GM12878 (cell line): ENCODE measurements around the gene ARHGAP15. TPM values are rescaled to one million over a fixed set of nuclear protein-coding genes. Genes with fewer than 3 reads are reported as not detected.

ENCODE experiments used
- ATAC-seq: fragments of 200-7000 bp; cut with Tn5 transposase; 3 replicates; pipeline ENCODE4 v1.9.1; 2020; ENCODE audit warnings: mild to moderate bottlenecking, moderate library complexity
- BruUV-seq: library from RNA; stranded (reverse); fragments of 400-500 nt; replicated peaks from 2 replicates; lab custom pipeline; 2021; lab: Mats Ljungman, UMichigan
- CTCF ChIA-PET: fragments of 300-600 bp; sonication (Branson Sonifier 250); formaldehyde crosslinking; extraction: SDS; loops from one replicate; lab custom pipeline; 2021; ENCODE audit warnings: inconsistent platforms; lab: Yijun Ruan, JAX
- POLR2A ChIA-PET: fragments of 350-600 bp; formaldehyde crosslinking; extraction: SDS; loops from one replicate; lab custom pipeline; 2021; ENCODE audit warnings: inconsistent platforms; lab: Charles Lee
- RAD21 ChIA-PET: fragments of 300-600 bp; sonication (Branson Sonifier 250); formaldehyde crosslinking; loops from one replicate; lab custom pipeline; 2023; ENCODE audit warnings: antibody characterized with exemption; ENCODE audit not compliant: unreplicated experiment; lab: Charles Lee
- SMC1A ChIA-PET: fragments of 300-600 bp; sonication (Branson Sonifier 250); formaldehyde crosslinking; loops from one replicate; lab custom pipeline; 2023; ENCODE audit not compliant: unreplicated experiment, uncharacterized antibody; lab: Charles Lee
- DNase-seq: peaks from one replicate; pipeline ENCODE4 v3.0.0-alpha.2; 2011; ENCODE audit warnings: low read depth, low spot score
- FAIRE-seq: peaks from 3 replicates; lab custom pipeline; 2011; peaks lifted over from hg19 to GRCh38; lab: Jason Lieb, UNC
- H2AFZ ChIP-seq: 2 replicates; pipeline ENCODE4 v1.6.0; 2011; ENCODE audit warnings: low read depth, low read length, control low read depth; ENCODE audit not compliant: control insufficient read depth
- H3K27ac ChIP-seq: 2 replicates; pipeline ENCODE4 v1.5.1; 2011; ENCODE audit warnings: control low read depth; ENCODE audit not compliant: control insufficient read depth, insufficient read depth
- H3K27me3 ChIP-seq, 2 experiments: replicated peaks in 1 of 2; 2 replicates each; pipeline versions ENCODE4 v1.6.0 to v1.6.1; 2011; ENCODE audit warnings: low read length in 1 of 2; ENCODE audit not compliant: control insufficient read depth in 2 of 2, insufficient read depth in 2 of 2
- H3K36me3 ChIP-seq, 2 experiments: 2 replicates each; pipeline ENCODE4 v1.5.1; 2011; ENCODE audit warnings: low read length in 1 of 2; ENCODE audit not compliant: control insufficient read depth in 2 of 2, insufficient read depth in 2 of 2
- H3K4me1 ChIP-seq: 2 replicates; pipeline ENCODE4 v1.6.1; 2011; ENCODE audit warnings: mild to moderate bottlenecking, low read length, moderate library complexity, mixed read lengths; ENCODE audit not compliant: control insufficient read depth, insufficient read depth
- H3K4me2 ChIP-seq: 2 replicates; pipeline ENCODE4 v1.6.0; 2011; ENCODE audit warnings: control low read depth; ENCODE audit not compliant: control insufficient read depth, insufficient read depth
- H3K4me3 ChIP-seq: fragments of 200-600 bp; sonication (generic); 2 replicates; pipeline ENCODE4 v1.5.1; 2016
- H3K79me2 ChIP-seq: 2 replicates; pipeline ENCODE4 v1.6.0; 2011; ENCODE audit warnings: low read length; ENCODE audit not compliant: control insufficient read depth, insufficient read depth
- H3K9ac ChIP-seq: 2 replicates; pipeline ENCODE4 v1.8.0; 2011; ENCODE audit warnings: low read length, control low read depth, mixed read lengths; ENCODE audit not compliant: control insufficient read depth, insufficient read depth
- H3K9me3 ChIP-seq: replicated peaks from 3 replicates; pipeline ENCODE4 v1.5.1; 2011; ENCODE audit warnings: mild to moderate bottlenecking, low read length; ENCODE audit not compliant: control insufficient read depth, insufficient read depth
- H4K20me1 ChIP-seq: 2 replicates; pipeline ENCODE4 v1.6.0; 2011; ENCODE audit not compliant: control insufficient read depth, insufficient read depth
- BMI1 ChIP-seq: fragments of 450-650 bp; IDR thresholded peaks from 2 replicates; pipeline ENCODE4 v1.6.1; 2016; ENCODE audit warnings: mild to moderate bottlenecking, moderate library complexity, borderline replicate concordance
- EGR1 ChIP-seq, 2 experiments: IDR thresholded peaks; 1 replicate in 1 of 2; 2 replicates in 1 of 2; pipeline ENCODE4 v1.6.1; 2011 to 2012; ENCODE audit warnings: low read depth in 2 of 2, low read length in 2 of 2, borderline replicate concordance in 1 of 2, mild to moderate bottlenecking in 1 of 2, moderate library complexity in 1 of 2
- EZH2 ChIP-seq: IDR thresholded peaks from 2 replicates; pipeline ENCODE4 v1.6.1; 2012; ENCODE audit warnings: low read depth, mild to moderate bottlenecking, control low read depth, inconsistent platforms, low read length, borderline replicate concordance; ENCODE audit not compliant: control insufficient read depth
- JUNB ChIP-seq: IDR thresholded peaks from 2 replicates; pipeline ENCODE4 v1.6.1; 2016; ENCODE audit warnings: antibody characterized with exemption, mild to moderate bottlenecking
- SP1 ChIP-seq: IDR thresholded peaks from one replicate; pipeline ENCODE4 v1.6.1; 2011; ENCODE audit warnings: low read depth, low read length
- SREBF1 ChIP-seq: IDR thresholded peaks from 2 replicates; pipeline ENCODE4 v1.6.1; 2012; ENCODE audit warnings: mild to moderate bottlenecking, low read length
- SUPT20H ChIP-seq: IDR thresholded peaks from 2 replicates; pipeline ENCODE4 v1.6.1; 2011; ENCODE audit warnings: low read depth, mild to moderate bottlenecking, low read length, moderate library complexity, borderline replicate concordance; ENCODE audit not compliant: control insufficient read depth
- WGBS: methylation state at CpG from one replicate; pipeline ENCODE4 v1.1.6; 2016; ENCODE audit warnings: low lambda C conversion rate; ENCODE audit not compliant: insufficient replicate concordance, insufficient coverage; ENCODE audit errors: missing lambda C conversion rate; 5-methylcytosine and 5-hydroxymethylcytosine counted together
- in situ Hi-C: fragments of 300-500 bp; cut with MboI; formaldehyde crosslinking; loops from 9 replicates; pipeline ENCODE4 v1.14.3; 2018; ENCODE audit warnings: mixed read lengths
- intact Hi-C: fragments of 100-400 bp; cut with micrococcal nuclease; formaldehyde crosslinking; loops from one replicate; pipeline ENCODE4 v1.14.2; 2022; ENCODE audit not compliant: unreplicated experiment
- polyA plus RNA-seq, 11 experiments: library from polyadenylated mRNA; depleted of rRNA in 4 of 11; unstranded in 6 of 11; stranded (reverse) in 5 of 11; fragments of >200 nt; fragmentation: Nextera tagmentation in 4 of 11; fragmentation: Illumina TruSeq in 1 of 11; extraction: Ambion mirVana in 4 of 11; extraction: Trizol in 1 of 11; gene quantifications; 1 replicate in 1 of 11; 2 replicates in 10 of 11; pipeline versions ENCODE4 v1.2.1 to v1.2.3, GENCODE V29; 2011 to 2016; ENCODE audit warnings: inconsistent platforms in 2 of 11, missing spikeins in 2 of 11, low read depth in 1 of 11
- total RNA-seq, 4 experiments: library from RNA; depleted of rRNA in 3 of 4; stranded (reverse); fragments of >200 nt in 3 of 4; fragmentation: Illumina TruSeq in 1 of 4; extraction: Trizol in 1 of 4; gene quantifications; 2 replicates each; pipeline versions ENCODE4 v1.2.1 to v1.2.3, GENCODE V29; 2013 to 2021
- TF ChIP-seq, protein P1 (sequence below): fragments of 450-650 bp; IDR thresholded peaks from 2 replicates; pipeline ENCODE4 v1.6.1; 2017; ENCODE audit warnings: mild to moderate bottlenecking
- TF ChIP-seq, protein P2 (sequence below): fragments of 150-350 bp; IDR thresholded peaks from 2 replicates; pipeline ENCODE4 v1.6.1; 2014; ENCODE audit warnings: mild to moderate bottlenecking, low read depth, low read length
- TF ChIP-seq, protein P3 (sequence below): fragments of 450-650 bp; formaldehyde crosslinking; IDR thresholded peaks from 2 replicates; pipeline ENCODE4 v1.5.0; 2022; ENCODE audit warnings: mild to moderate bottlenecking, missing genetic modification characterization
- TF ChIP-seq, protein P4 (sequence below): fragments of 450-650 bp; conservative IDR thresholded peaks from 2 replicates; pipeline ENCODE4 v1.6.1; 2017; ENCODE audit warnings: mild to moderate bottlenecking, moderate library complexity
- TF ChIP-seq, protein P5 (sequence below): IDR thresholded peaks from 2 replicates; pipeline ENCODE4 v1.6.1; 2012; ENCODE audit warnings: low read depth, low read length, improper control_type of control experiment

The ARHGAP15 gene
- total and polyA plus RNA-seq, 10 of the 15 experiments (the other 5 are each of a cell fraction or from before 2014, with no cell fraction given), result 38.0 to 92.6 (median 66.7) TPM

DNA sequence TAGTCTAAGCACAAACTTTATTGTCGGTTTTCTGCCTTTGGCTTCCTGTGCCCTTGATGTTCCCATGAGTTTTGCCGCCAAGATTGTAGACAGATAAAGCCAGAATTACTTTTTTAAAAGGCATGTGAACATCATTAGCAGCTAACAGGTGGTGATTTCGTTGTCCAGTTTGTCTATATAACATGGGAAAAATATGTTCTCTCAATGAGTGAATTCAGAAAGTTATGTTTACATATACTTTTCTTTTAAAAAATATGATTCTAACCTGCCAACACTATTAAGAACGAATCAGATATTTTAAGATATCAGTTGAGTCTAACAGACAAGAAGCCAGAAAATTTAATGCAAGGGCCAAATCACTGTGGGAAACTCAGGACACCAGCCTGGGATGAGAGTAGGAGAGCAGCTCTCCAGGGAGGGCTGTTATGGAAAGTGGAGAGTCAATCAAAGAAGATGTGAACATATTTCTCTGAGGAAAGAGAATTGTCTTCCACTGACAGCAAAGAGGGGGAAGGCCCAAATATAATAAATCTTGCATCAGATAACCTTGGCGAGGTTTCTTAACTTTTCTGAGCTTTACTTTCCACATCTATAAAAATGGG, 311.3 kb downstream of the ARHGAP15 start (continued):
- TF ChIP-seq, protein P1, sequence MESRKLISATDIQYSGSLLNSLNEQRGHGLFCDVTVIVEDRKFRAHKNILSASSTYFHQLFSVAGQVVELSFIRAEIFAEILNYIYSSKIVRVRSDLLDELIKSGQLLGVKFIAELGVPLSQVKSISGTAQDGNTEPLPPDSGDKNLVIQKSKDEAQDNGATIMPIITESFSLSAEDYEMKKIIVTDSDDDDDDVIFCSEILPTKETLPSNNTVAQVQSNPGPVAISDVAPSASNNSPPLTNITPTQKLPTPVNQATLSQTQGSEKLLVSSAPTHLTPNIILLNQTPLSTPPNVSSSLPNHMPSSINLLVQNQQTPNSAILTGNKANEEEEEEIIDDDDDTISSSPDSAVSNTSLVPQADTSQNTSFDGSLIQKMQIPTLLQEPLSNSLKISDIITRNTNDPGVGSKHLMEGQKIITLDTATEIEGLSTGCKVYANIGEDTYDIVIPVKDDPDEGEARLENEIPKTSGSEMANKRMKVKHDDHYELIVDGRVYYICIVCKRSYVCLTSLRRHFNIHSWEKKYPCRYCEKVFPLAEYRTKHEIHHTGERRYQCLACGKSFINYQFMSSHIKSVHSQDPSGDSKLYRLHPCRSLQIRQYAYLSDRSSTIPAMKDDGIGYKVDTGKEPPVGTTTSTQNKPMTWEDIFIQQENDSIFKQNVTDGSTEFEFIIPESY, result no peak
- TF ChIP-seq BMI1 (no peak), JUNB (no peak), SREBF1 (no peak), EZH2 (no peak), SP1 (no peak)
- TF ChIP-seq, protein P2, sequence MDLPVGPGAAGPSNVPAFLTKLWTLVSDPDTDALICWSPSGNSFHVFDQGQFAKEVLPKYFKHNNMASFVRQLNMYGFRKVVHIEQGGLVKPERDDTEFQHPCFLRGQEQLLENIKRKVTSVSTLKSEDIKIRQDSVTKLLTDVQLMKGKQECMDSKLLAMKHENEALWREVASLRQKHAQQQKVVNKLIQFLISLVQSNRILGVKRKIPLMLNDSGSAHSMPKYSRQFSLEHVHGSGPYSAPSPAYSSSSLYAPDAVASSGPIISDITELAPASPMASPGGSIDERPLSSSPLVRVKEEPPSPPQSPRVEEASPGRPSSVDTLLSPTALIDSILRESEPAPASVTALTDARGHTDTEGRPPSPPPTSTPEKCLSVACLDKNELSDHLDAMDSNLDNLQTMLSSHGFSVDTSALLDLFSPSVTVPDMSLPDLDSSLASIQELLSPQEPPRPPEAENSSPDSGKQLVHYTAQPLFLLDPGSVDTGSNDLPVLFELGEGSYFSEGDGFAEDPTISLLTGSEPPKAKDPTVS, result no peak
- TF ChIP-seq, all 136 proteins: peak for 0

DNA sequence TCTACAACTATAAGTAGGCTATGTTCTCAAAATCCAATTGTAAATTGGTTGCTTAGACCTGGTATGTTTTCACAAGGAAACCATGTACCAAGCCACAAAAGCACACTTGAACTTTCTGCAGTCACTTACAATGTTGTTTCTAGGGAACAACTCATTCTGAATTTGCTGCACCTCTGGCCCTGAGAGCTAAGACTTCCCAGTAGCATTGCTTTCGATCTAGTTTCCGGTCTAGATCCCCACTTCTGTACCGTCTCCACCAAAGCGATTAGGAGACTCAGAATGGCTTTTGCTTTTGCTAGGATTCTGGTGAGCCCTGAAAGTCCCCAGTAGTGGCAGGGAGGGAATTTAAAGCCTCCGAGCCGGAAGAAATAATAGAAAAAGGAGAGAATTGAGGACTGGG, 313.0 kb downstream of the ARHGAP15 start:
- Histone ChIP-seq H3K4me3 (no peak overlapping the region), H4K20me1 (no peaks in the 10 kb centered on the region), H3K27me3 (no peaks in the 10 kb centered on the region), H3K27ac (no peak overlapping the region), H3K79me2 (no peaks in the 10 kb centered on the region), H3K4me2 (no peak overlapping the region), H3K9me3 (no peaks in the 10 kb centered on the region), H2AFZ (no peak overlapping the region), H3K4me1 (no peaks in the 10 kb centered on the region), H3K36me3 (peaks cover 0 to 4% of the 10 kb centered on the region in 2 experiments; a peak in 2 of 4 replicates), H3K9ac (no peak overlapping the region)
- ChIA-PET RAD21 (no interaction called here), SMC1A (interaction anchor here (0.6 to 1.7 kb wide), 3 partner anchors 9 to 44 kb away, joined by 4 to 7 read pairs (median 5); no protein-coding TSS in a partner anchor), POLR2A (no interaction called here), CTCF (interaction anchor here (1.0 kb wide), 1 partner anchor 330 kb away, joined by 3 read pairs; no protein-coding TSS in a partner anchor)
- no TSS peak for BruUV-seq
- WGBS, result 96% methylated on average over 6 of the region's 6 CpGs
- in situ Hi-C loops (no loop called here), intact Hi-C loops (no loop called here)
- TF ChIP-seq, protein P3, sequence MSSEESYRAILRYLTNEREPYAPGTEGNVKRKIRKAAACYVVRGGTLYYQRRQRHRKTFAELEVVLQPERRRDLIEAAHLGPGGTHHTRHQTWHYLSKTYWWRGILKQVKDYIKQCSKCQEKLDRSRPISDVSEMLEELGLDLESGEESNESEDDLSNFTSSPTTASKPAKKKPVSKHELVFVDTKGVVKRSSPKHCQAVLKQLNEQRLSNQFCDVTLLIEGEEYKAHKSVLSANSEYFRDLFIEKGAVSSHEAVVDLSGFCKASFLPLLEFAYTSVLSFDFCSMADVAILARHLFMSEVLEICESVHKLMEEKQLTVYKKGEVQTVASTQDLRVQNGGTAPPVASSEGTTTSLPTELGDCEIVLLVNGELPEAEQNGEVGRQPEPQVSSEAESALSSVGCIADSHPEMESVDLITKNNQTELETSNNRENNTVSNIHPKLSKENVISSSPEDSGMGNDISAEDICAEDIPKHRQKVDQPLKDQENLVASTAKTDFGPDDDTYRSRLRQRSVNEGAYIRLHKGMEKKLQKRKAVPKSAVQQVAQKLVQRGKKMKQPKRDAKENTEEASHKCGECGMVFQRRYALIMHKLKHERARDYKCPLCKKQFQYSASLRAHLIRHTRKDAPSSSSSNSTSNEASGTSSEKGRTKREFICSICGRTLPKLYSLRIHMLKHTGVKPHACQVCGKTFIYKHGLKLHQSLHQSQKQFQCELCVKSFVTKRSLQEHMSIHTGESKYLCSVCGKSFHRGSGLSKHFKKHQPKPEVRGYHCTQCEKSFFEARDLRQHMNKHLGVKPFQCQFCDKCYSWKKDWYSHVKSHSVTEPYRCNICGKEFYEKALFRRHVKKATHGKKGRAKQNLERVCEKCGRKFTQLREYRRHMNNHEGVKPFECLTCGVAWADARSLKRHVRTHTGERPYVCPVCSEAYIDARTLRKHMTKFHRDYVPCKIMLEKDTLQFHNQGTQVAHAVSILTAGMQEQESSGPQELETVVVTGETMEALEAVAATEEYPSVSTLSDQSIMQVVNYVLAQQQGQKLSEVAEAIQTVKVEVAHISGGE (CRISPR knock-in tag), result no peak
- TF ChIP-seq, protein P4, sequence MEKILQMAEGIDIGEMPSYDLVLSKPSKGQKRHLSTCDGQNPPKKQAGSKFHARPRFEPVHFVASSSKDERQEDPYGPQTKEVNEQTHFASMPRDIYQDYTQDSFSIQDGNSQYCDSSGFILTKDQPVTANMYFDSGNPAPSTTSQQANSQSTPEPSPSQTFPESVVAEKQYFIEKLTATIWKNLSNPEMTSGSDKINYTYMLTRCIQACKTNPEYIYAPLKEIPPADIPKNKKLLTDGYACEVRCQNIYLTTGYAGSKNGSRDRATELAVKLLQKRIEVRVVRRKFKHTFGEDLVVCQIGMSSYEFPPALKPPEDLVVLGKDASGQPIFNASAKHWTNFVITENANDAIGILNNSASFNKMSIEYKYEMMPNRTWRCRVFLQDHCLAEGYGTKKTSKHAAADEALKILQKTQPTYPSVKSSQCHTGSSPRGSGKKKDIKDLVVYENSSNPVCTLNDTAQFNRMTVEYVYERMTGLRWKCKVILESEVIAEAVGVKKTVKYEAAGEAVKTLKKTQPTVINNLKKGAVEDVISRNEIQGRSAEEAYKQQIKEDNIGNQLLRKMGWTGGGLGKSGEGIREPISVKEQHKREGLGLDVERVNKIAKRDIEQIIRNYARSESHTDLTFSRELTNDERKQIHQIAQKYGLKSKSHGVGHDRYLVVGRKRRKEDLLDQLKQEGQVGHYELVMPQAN, result no peak
- TF ChIP-seq, protein P5, sequence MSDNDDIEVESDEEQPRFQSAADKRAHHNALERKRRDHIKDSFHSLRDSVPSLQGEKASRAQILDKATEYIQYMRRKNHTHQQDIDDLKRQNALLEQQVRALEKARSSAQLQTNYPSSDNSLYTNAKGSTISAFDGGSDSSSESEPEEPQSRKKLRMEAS, result no peak
- no peak for TF ChIP-seq EGR1 (IDR thresholded peaks at IDR 0.05; ENCODE audit: borderline replicate concordance in 1 of 2, low read depth in 2 of 2, low read length in 2 of 2)
- no peak for TF ChIP-seq SUPT20H
- DNase-seq (no peak), FAIRE-seq (no peak), ATAC-seq (no peak)
